Measurements from ENCODE around the gene MRGPRX2.

Gene MRGPRX2

DNA sequence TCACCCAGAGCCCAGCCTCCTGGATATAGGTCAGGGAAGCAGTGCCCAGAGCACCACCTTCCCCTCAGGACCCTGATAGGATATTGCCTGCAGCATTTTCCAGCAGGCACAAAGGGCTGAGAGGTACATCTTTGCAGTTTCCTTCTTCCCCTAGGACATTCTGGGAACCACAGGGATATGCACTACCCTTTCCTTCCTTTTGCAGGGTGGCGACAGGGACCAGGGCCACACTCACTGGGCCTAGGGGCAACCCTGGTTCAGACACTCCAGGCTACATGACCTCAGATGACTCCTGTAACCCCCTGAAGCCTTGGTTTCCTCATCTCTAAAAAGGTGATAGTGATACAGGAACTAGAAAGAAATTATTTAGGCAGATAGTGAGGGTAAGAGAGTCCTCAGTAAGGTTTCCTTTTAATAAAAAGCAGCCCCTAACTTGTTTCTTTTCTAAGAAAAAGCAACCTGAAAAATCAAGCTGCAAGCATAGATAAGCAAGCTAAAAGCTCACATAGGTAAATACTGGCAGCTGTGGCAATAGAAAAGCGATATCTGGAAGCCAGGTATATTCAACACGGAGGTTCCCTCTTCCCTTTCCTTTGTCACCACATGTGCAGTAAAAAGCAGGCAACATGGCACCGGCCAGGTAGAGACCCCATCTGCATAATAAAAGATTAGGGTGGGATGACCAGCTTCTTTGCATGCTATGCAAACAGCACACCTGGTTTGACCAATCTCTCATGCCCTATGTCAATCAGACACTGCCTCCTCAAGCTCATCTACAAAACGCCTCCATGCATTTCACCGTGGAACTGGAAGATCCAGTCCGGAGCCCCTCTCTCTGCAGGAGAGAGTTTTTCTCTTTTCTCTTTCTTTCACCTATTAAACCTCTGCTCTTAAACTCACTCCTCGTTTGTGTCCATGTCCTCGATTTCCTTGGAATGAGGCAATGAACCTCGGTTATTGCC, 13.2 kb upstream of the MRGPRX2 start:
- DNase-seq = no peak

DNA sequence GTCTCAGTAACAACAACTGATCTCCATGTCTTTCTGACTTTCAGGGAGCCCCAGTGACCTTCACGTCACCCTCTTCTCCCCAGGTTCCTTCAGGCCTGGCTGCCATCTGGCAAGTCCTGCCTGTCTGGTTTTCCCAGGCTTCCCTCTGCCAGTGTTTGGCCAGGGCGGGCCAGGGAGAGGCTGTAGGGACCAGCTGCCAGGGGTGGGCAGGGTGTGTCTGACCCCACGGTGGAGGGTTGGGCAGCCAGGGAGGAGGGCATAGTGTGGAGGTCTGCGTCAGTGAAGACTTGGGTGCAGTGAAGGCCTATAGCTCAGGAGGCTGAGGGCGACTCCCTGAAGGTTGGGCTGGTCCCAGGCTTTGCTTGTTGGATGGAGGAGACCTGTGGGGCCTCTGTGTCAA, 11.9 kb upstream of the MRGPRX2 start:
- DNase-seq = no peak

DNA sequence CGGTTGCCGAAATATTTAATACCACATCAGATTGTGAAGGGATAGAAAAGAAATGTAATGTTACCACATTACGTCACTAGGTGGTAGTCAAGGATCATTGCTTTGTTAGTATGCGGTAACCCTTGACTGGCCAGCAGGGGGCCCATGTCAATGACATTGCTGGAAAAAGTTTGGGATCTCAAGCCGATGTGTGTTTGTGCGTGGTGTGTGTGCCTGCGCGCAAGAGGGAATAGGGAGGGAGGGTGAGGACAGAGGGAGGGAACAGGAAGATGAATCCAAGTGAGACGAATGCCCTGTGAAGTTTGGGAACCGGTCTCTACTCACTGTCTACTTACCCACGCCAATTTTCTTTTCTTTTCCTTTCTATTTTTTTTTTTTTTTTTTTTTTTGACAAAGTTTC, 10.7 kb upstream of the MRGPRX2 start:
- DNase-seq = peak; percentile 88

DNA sequence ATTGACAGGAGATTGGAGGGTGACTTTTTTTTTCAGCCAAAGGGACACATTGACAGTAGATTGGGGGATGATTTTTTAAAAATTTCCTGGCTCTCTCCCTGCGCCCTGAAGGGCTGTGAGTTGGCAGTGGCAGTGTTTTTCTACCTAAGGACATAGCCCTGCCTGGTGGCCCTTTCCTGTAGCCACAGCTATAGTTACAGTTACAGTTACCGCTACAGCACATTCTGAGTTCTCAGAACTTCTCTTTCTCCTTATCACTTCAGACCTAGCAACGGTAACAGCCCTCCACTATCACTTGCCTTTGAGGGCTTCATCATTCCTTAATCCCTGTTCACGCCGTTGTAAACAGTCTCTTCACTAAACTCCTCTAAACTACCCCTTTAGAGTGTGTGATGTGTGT, 684 bp downstream of the MRGPRX2 start:
- no peak for DNase-seq

DNA sequence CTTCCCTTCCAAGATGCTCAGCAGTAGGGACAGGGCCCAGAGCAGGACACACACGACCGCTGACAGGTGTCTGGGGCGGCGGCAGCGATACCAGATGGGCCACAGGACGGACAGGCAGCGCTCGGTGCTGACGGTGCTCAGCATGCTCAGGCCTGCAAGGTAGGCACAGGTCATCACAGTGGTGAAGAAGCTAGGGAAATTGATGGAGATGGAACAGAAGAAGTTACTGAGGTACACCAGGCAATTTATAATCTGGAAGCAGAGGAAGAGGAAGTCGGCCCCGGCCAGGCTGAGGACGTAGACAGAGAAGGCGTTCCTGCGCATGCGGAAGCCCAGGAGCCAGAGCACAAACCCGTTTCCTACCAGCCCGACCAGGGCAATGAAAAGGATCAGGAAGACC, 4.6 kb downstream of the MRGPRX2 start:
- DNase-seq = no peak

DNA sequence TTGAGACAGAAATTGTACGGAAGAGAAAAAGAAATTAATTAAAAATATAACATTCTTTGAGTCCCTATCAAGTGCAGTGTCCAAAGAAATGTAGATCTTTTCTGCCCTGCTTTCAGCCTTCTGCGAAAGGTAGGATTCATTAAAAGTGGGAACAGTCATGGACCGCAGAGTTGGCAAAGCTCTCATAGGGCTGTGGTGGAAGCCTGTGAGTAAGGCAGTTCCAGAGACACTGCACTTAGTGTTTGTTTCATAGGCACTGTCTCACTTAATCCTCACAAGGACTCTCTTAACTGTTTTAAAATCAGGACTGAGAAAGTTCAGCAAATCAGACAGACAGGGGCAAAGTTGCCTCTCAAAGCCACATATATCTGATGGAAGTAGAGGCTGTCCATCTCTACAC, 5.5 kb downstream of the MRGPRX2 start:
- no peak for DNase-seq

DNA sequence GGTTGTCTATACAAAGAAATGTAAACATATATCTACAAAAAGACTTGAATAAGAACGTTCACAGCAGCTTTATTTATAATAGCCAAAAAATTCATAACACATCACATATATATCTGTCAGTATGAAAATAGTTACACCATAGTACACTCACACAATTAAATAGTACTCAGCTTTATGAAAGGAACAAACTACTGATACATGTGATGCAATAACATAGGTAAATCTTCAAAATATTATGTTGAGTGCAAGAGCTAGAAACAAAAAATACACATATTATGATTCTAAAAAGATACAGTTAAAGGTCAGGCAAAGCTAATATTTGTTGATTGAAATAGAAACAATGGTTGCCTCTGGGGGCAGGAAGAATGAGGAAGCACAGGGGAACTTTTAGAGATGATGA, 6.6 kb downstream of the MRGPRX2 start:
- DNase-seq = no peak

DNA sequence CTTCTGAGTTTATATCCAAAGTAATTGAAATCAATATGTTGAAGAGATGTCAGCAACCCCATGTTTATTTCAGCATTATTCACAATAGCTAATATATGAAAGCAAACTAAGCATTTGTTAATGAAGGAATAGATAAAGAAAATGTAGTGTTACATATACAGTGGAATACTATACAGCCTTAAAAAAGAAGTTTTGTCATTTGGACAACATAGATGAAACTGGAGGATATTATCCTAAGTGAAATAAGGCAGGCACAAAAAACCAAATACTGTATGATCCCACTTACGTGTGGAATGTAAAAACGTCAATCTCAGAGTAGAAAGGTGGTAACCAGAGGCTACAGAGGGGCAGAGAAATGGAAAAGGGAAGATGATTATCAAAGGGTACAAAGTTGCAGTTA, 10.2 kb downstream of the MRGPRX2 start:
- DNase-seq = no peak

DNA sequence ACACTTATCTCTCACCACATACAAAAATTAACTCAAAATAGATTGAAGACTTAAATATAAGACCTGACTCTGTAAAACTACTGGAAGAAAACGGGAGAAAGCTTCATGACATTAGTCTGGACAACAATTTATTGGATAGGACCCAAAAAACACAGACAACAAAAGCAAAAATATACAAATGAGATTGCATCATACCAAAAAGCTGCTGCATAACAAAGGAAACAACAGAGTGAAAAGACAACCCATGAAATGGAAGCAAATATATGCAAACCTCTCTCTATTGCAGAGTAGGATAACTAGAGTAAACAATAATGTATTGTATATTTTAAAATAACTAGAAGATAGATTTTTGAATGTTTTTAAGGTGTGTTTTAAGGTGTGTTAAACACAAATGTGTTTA, 11.2 kb downstream of the MRGPRX2 start:
- DNase-seq = no peak

DNA sequence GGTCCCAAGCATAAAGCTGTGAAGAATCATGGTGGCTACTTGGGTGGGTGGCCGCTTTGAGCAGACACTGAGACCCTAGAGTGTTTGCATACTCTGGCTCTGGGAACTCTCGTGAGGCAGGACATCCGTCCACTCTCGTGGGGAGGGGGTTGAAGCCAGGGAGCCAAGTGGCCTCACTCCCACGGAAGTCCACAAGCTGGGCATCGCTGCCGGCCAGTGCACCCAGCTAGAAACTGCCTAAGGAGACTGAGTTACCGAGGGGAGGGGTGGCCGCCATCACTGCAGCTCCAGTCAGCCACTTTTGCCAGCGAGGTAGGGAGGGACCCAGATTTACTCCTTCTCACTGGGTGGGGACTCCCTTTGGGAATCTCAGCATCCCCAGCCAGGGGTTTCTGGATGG, 20.5 kb downstream of the MRGPRX2 start:
- no peak for DNase-seq

DNA sequence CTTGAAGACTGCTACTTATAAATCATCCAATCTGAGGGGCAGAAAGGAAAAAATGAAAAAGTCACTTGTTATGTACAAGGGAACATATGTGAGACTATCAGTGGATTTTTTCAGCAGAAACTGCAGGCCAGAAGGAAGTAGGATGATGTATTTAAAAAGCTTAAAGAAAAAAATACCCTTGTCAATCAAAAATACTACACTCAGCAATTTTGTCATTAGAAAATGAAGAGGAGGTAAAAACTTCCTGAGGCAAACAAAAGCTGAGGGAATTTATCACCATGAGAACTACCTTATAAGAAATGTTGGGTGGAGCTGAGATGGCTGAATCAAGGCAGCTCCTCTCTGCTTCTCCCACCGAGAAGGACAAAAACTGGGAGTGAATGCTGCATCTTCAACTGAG, 21.1 kb downstream of the MRGPRX2 start:
- no peak for DNase-seq

DNA sequence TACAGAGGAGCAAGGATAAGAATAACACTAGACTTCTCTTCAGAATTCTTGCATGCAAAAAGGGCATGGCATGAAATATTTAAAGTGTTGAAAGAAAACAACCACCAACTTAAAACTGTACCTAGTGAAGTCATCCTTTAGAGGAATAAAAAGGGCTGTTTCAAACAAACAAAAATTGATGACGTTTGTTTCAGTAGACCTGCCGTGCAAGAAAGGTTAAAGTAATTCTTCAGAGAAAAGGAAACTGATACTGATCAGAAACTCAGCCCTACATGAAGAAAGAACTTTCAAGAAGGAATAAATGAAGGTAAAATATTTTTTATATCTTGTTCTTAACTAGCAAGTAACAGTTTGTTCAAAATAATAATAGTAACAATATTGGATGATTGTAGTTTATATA, 27.5 kb downstream of the MRGPRX2 start:
- DNase-seq = no peak

DNA sequence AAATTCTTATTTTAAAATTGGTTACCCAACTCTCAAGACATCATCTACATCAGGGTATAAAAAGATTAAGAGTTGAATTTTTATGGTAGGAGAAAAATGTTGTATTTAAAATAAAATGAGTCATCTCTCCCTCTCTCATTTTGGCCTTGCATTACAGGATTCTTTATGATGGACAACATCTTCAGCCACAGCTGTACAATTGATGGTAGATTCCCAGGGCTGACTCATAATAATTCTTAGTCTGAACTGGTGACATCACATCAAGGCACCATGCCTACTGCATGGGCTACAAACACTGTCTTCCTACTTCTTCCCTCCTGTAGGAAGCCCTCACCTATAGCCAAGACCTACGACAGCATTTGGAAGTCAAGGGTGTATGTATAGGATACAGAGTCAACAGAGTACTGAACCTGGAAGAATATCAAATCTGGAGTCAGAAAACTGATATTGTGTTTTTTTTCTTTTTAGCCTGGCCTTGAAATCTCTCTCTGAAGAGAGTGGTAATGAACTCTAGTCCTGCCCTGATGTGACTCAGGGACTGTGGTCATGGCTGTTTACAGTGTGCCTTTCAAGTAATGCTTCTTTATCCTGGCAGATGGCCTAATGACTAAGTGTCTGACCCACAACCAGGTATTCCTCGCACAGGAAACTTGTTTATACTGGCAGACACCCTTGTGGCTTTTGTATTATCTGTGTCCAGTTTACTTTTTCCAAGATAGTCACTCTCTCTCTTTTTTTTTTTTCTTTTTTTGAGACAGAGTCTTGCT, 32.5 kb downstream of the MRGPRX2 start:
- peak; percentile 84 for DNase-seq

DNA sequence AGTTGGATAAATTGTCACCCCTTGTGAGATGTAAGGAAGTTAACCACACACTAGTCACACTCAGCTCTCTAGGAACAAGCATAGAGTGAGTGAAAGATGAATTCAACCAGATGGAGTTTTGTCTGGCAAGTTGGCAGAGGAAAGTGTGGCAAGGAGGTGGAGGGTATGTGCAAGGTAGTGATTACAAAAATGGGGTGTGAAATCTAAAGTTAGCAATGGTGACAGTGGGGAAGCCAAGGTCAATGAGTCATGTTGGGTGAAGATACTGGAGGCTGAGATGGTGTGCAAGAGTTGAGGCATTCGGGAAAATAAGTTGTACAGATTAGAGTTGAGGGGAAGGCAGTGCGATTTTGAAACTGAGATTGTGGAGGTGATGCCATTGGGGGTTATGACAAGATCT, 33.7 kb downstream of the MRGPRX2 start:
- DNase-seq = no peak

DNA sequence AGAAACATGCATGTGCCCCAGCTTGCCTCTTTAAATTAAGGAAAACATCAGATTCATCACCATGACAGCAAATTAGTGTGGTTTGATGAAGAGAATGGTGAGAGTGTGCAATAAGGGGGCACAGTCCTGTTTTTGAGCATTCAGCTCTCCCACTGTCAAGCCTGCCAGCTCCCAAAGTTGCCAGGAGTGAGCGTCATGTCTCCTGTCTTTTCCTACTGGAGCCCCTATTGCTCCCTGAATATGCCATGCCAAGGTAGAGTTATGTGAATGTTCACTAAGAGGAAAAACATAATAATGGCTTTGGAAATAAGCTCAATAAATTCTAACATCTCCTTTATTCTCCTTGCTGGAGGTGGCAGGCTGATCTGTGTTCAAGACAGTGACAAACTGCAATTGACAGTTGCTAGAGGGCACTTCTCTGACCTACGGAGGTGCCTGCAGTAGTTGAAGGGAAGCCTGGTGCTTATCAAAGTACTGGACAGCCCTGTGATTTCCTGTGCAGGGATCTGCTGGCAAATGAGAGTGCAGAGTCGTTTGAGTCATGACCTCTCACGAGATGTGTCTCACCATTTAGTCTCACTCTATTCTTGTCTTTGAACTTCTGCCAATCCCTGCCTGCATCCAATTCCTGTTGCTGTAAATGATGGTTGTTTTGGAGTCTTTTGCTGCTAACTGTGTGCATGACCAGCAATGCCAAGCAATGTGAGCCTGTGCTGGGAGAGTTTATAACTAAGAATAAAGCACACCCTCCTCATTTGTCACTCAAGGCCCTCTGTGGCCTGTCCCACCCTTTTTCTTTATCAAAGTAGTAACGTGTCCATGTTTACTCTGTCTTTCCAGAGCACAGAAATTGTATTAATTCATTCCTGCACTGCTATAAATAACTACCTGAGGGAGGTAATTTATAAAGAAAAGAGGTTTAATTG, 34.8 kb downstream of the MRGPRX2 start:
- peak; percentile 62 for DNase-seq

DNA sequence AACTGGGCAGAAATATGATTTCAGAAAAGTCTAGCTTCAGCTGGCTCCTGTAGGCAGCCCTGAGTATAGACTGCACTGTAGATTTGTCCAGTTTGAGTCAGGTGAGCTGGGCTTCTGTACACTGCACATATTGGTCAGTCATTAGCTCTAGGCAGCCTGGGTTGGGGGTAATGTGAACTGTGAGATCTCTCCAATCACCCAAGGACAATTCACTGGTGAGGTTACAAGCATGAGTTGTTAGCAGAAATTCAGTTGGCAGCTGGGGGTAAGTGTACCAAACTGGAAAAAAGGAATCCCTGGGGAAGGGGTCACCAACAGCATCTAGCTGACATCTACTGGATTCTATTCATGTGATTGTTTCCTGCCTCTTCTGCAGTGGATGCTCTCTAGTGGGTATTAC, 39.7 kb downstream of the MRGPRX2 start:
- DNase-seq = no peak

DNA sequence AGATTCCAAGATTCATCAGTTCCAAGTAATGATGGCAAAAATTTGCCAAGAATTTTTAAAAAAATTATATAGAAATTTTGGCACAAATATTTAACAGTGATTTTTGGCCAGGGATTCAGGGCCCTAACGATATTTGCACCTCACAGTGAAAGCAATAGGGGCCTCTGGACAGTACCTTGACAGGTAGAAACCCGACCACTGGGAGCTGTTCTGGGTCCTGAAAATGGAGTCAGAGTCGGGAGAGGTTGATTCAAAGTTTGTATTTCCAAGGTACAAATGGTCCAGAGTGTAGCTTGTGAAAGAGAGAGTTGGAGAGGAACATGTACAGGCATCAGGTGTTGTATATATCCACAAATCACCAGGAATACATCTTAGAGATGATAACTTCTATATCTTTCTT, 41.6 kb downstream of the MRGPRX2 start:
- no peak for DNase-seq

DNA sequence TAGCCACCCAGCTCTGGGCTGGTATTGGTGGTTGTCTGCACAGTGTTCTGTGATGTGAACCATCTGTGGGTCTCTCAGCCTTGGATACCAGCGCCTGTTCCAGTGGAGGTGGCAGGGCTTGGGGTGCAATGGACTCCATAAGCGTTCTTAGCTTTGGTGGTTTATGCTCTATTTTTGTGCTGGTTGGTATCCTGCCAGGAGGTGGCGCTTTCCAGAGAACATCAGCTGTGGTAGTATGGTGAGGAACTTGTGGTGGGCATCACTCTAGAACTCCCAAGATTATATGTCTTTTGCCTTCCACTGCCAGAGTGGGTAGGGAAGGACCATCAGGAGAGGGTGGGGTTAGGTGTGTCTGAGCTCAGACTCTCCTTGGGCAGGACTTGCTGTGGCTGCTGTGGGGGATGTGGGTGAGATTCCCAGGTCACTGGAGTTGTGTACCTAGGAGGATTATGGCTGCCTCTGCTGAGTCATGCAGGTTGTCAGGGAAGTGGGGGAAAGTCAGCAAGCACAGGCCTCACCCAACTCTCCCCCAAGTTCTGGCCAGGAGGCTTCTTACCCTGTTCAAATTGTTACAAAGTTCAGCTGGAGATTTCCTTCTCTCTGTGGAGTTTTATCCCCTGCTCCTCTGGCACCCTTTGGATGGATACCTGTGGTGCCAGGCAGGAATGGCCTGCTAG, 47.2 kb downstream of the MRGPRX2 start:
- no peak for DNase-seq

DNA sequence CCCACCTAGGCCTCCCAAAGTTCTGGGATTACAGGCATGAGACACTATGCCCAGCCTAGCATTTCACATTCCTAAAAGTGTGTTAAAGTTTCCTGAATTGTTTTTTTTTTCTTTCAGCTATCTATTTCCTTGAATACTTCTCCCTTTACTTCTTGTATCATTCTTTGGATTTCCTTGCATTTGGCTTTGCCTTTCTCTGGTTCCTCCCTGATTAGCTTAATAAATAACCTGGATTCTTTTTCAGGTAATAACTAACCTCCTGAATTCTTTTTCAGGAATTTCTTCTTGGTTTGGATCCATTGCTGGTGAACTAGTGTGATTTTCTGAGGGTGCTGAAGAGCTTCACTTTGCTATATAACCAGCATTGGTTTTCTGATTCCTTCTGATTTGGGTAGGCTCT, 47.9 kb downstream of the MRGPRX2 start:
- DNase-seq = no peak

Data from HCEC 1CT (cell line).